Measurements from ENCODE around the gene RGS5.

GRCh38 chr1:163240705-163241104 lies 38.0 kb upstream of the RGS5 start:
- TF ChIP-seq CTCF (IDR thresholded peaks at IDR 0.05; ENCODE audit: insufficient read depth, low read length) (no peak), POLR2AphosphoS5 (IDR thresholded peaks at IDR 0.05; ENCODE audit: low read depth) (no peak), GABPA (IDR thresholded peaks at IDR 0.05; ENCODE audit: low read depth) (no peak), REST (IDR thresholded peaks at IDR 0.05; ENCODE audit: insufficient replicate concordance, low read depth) (no peak)

Measured in HL-60 (cell line).